B cell (primary cell): ENCODE data around the gene TRH.

Experiments used
- CTCF ChIP-seq: fragments of 200-600 bp; IDR thresholded peaks from one replicate; pipeline ENCODE4 v1.8.0; 2022; ENCODE audit warnings: antibody characterized with exemption, mild to moderate bottlenecking
- EZH2 ChIP-seq: IDR thresholded peaks from 2 replicates; pipeline ENCODE4 v1.6.1; 2012; ENCODE audit warnings: borderline replicate concordance, low read depth, mild to moderate bottlenecking, moderate library complexity, low read length; ENCODE audit not compliant: insufficient read depth, poor library complexity, severe bottlenecking

GRCh38 chr3:129942296-129942695, 32.2 kb upstream of the TRH start:
- TF ChIP-seq CTCF (peak; percentile 60), EZH2 (no peak)
